Activated CD4-positive, alpha-beta T cell treated with anti-CD3 and anti-CD28 coated beads for 48 hours (primary cell): ENCODE data around the gene TMEM184C.

Source experiments
- DNase-seq: peaks from one replicate; pipeline ENCODE4 v3.0.0-alpha.2; 2020

TMEM184C gene

DNA sequence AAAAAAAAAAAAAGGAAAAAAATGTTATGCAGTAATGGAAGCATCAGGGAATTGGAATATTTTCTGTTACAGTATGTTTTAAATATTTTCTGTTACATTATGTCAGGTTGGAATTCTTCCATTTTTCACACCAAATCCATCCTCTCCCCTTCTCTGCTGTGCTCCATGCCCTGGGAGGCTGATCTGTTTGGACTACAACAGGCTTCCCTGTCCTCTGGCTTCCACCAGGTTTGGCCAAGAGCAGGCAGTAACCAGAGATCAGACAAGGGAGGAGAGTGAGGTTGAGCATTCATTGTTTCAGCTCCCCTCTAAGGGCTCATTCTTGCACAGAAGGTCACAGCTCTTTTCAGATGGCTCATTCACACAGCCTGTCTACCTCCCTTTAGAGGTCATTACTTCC is 11.7 kb upstream of the TMEM184C start:
- no peak for DNase-seq

DNA sequence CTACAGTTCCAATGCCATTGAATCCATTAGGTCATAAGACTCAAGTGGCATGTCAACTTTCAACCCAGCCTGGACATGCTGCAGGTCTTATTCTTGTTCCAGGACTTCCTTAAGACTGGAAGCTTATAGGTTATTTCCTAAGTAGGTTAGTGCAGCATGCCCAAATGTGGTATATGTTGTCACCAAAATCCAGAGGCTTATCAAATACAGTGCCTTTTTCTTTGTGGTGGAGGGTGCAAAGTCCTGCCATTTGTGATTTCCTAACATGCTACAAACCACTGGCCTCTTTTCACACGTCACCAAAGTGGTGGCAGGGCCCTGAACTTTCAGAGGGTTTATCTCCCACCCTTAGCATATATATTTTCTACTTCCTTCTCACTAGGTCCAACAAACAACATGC is 9.7 kb upstream of the TMEM184C start:
- no peak for DNase-seq

- no peak for DNase-seq
Observed at GRCh38 chr4:147610686-147611085, 6.5 kb upstream of the TMEM184C start.

DNA sequence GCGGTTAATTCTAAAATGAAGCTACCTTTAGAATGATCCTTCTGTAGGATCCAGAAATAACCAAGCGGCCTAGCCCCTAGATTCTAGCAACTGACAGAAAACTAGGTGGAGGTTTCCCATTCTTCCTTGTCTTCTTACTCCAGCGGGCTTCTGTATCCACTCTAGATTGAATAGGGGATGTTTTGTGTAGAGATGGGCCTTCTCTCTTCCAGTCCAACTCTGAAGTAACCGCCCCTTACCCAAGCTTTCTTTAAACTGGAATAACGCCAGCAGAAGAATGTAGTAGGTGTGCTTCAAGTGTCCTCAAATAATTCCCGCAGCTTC is 386 bp upstream of the TMEM184C start:
- DNase-seq: no peak

- no peak for DNase-seq
Observed at GRCh38 chr4:147617841-147618691, 869 bp downstream of the TMEM184C start.

DNA sequence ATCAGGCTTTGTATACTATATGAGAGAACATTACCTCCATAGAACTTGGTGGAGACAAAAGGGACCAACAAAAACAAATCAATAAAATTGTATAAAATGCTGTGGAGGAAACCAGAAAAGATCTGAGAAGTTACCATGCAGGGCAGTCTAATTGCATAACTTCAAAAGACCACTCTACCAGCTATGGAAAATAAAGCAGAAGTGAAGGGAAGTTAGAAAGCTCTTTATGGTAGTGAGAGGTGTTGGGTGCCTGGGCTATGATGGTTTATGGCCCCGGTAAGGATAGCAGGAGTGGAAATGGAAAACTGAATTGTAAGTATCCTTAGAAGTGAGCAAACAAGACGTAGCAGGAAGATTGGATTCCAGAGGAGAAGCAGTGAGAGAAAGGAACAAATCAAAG is 3.1 kb downstream of the TMEM184C start:
- DNase-seq: no peak

GRCh38 chr4:147625733-147626132 is 8.5 kb downstream of the TMEM184C start:
- DNase-seq: no peak

DNA sequence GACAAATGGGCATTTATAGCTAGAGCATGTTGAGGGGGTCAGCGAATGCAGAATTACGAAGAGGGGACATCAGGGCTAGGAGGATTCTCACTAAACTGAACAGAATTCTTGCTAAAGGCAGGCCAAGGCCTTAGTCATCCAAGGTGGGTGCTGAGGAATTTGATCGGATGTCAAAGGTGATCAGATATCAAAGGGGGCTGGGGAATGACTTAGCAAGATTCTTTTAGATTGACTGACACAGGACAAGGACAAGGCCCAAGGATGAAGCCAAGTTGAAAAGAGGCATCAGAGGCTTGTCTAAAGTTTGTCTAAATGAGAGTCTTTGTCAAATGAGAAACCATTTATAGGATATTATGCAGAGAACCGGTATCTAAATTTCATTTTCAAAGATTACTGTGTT is 9.7 kb downstream of the TMEM184C start:
- DNase-seq: no peak

DNA sequence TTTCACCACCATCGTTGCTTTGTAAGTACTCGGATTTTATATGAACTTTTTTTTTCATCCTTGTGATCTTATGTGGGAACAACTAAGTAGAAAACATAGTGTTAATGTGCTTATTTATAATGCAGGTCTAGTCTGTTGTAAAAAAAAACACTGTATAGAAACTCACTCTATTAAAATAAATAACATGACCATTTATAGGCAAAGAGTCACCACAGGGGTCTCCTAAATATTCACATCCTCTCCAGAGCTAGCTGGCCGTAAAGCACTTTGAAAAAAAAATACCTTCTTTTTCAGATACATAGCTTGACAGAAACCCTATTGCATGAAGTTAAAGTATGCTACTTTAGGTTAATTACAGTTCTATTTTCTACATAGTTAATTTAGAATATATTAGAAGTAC is 11.2 kb downstream of the TMEM184C start:
- DNase-seq: no peak

GRCh38 chr4:147629783-147630730 is 12.9 kb downstream of the TMEM184C start:
- DNase-seq: no peak

- DNase-seq: no peak
Observed at GRCh38 chr4:147633113-147633512, 15.9 kb downstream of the TMEM184C start.

DNA sequence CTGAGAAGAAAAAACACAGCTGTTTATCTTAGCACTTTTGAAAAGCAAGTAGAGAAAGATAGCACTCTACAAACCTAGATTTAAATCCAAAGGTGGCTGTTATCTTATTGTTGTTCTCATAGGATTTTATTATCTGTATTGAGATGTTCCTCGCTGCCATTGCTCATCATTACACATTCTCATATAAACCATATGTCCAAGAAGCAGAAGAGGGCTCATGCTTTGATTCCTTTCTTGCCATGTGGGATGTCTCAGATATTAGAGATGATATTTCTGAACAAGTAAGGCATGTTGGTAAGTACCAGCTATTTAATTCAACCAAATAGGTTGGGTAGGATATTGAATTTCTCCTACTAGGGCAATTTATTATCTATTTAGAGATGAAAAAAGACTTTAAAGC is 16.4 kb downstream of the TMEM184C start:
- DNase-seq: no peak

GRCh38 chr4:147635348-147635747 is 18.2 kb downstream of the TMEM184C start:
- DNase-seq: no peak

- no peak for DNase-seq
Observed at GRCh38 chr4:147638365-147638764, 21.2 kb downstream of the TMEM184C start.

GRCh38 chr4:147638942-147639341 is 21.7 kb downstream of the TMEM184C start:
- DNase-seq: no peak

- no peak for DNase-seq
Observed at GRCh38 chr4:147639388-147639787, 22.2 kb downstream of the TMEM184C start.

DNA sequence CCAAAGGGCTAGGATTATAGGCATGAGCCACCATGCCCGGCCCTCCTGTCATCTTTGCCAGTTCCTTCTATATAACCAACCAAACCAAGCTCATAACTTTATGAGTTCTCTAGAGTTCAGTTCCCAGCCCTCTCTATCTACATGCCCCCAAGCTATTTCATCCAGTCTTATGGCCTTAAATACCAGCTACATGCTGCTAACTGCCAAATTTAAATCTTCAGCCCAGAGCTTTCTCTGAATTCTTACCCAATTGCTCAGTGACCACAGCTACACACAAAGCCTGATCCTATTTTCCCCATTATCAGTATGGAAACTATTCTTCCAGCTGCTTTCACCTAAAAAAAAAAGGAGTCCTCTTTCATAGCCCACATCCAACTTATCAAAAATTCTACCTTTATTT is 23.1 kb downstream of the TMEM184C start:
- DNase-seq: no peak

DNA sequence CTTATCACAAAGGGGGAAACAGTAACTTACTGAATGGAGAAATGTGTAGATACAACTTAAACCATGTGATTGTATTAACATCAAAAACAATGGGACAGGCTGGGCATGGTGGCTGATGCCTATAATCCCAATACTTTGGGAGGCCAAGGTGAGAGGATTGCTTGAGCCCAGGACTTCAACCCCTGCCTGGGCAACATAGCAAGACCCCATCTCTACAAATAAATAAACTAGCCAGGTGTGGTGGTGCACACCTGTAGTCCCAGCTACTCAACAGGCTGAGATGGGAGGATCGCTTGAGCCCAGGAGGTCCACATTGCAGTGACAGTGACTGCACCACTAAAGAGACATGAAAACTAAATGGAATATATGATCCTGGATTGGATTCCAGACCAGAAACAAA is 26.4 kb downstream of the TMEM184C start:
- DNase-seq: no peak

DNA sequence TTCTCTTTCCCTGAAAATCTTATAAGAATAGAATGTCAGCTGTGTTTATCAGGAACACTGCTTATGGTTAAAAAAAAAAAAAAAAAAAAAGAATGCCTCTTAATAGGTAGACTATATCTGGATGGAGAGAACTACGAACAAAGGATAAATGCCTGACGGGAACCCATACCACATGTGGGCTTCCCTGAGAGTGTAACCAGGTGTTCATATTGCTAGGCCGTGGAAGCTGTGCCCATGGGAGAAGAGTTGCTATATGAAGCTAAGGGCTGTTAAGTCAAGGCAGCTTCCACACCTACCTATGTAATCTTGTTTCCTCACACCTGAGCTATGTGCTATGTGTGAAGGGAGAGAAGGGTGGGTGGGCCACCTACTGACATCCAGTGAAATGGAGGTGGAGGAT is 27.3 kb downstream of the TMEM184C start:
- DNase-seq: no peak

DNA sequence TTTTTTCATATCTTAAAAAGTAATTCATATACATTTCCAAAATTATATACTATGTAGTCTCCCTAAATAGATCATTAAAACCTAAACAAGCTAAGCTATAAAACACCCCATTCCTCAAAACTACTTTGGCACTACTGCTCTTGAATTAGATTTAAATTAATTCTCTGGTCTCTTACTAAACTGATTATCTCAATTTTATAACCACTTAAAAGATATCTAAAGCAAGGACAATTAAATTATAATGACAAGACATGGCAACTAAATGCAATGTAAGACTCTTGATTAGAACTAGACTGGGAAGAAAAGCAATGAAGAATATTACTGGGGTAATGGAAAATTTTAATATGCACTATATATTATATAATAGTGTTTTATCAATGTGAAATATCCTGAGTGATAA is 27.9 kb downstream of the TMEM184C start:
- DNase-seq: no peak

DNA sequence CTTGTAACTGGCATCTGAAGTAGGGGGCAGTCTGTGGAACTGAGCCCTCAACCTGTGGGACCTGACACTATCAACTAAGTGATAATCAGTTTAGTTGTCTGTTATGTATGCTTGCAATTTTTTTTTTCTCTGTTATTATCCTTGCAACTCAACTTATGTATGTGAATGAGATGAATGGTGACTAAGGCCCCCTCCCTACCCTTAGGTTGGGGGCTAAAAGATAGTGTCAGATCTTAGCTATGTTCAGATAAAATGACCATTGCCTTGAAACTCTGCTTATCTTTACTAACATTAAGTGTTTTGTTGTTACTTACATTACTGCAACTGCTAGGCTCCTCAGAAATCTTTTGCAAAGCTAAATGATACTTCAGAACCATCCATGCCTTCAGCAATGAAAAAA is 31.5 kb downstream of the TMEM184C start:
- DNase-seq: no peak

GRCh38 chr4:147651563-147651962 is 34.4 kb downstream of the TMEM184C start:
- DNase-seq: peak; percentile 4

DNA sequence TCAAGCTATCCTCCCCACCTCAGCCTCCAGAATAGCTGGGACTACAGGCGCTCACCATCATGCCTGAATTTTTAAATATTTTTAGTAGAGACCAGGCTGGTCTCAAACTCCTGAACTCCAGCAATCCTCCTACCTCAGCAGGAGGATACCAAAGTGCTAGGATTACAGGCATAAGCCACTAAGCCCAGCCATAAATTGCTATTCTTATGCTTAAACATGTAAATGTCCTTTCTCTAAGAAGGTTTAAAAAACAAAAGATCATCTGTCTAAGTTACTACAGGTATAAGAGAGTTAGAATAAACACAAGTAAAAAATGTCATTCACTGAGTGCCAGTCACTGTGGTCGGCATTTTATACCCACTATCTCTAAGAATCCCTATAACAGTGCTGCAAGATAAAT is 38.4 kb downstream of the TMEM184C start:
- DNase-seq: no peak

GRCh38 chr4:147658501-147658900 is 41.3 kb downstream of the TMEM184C start:
- no peak for DNase-seq
